Daoy (cell line): ENCODE results near the gene SCG3. TPM values are rescaled to one million over a fixed set of nuclear protein-coding genes. Genes with fewer than 3 reads are reported as not detected.
A peak's percentile ranks its signal among the peaks of the same experiment; 100 is the strongest.
"Not testable (repeated sequence)": the region's sequence is repeated elsewhere in the genome, so short reads cannot be mapped to it uniquely, and the experiment has no call there.

ENCODE experiments used
- DNase-seq: peaks from one replicate; pipeline ENCODE4 v3.0.0-alpha.2; 2015; ENCODE audit warnings: low read depth
- total RNA-seq: library from RNA; depleted of rRNA; stranded (reverse); fragments of >200 nt; shearing (Covaris generic); gene quantifications from 2 replicates; pipeline ENCODE4 v1.2.3, GENCODE V29; 2014; rRNA removed

SCG3 gene
- 0.86 and 2.4 TPM in 2 replicates for total RNA-seq

DNA sequence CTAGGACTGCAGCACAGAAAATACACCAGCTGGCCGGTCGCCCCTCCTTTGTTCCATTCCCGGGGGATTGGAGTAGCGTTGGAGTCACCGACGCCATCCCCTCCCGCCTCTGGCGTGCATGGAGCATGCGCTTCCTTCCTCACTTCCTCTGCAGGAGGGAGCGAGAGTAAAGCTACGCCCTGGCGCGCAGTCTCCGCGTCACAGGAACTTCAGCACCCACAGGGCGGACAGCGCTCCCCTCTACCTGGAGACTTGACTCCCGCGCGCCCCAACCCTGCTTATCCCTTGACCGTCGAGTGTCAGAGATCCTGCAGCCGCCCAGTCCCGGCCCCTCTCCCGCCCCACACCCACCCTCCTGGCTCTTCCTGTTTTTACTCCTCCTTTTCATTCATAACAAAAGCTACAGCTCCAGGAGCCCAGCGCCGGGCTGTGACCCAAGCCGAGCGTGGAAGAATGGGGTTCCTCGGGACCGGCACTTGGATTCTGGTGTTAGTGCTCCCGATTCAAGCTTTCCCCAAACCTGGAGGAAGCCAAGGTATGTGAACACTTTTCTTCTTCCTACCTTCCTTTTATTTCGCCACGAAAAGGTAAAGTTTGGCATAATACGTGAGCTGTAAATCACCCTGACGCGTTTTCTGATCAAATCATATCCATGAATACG lies at the start of gene SCG3:
Gene SCG3 (plus strand): TSS at position 201 of the 661 bp plus-strand sequence. CDS start 253 bp downstream, at position 454.
- peak; percentile 96 for DNase-seq

DNA sequence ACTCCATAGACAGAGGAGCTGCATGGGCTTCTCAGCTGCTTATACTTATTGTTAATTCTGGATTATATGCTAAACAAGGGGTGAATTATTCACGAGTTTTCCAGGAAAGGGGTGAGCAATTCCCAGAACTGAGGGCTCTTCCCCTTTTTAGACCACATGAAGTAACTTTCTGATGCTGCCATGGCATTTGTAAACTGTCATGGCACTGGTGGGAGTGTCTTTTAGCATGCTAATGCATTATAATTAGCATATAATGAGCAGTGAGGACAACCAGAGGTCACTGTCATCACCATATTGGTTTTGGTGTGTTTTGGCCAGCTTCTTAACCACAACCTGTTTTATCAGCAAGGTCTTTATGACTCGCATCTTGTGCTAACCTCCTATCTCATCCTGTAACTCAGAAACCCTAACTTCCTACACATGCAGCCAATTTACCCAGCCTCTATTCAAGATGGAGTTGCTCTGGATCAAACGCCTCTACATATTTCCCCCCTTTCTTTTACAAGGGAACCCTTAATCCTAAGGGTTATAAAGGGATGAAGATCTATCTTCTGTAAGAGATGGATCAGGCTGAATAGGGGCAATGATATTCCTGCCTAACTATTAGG lies 46.6 kb upstream of the SCG3 start:
- DNase-seq, result peak; percentile 32

DNA sequence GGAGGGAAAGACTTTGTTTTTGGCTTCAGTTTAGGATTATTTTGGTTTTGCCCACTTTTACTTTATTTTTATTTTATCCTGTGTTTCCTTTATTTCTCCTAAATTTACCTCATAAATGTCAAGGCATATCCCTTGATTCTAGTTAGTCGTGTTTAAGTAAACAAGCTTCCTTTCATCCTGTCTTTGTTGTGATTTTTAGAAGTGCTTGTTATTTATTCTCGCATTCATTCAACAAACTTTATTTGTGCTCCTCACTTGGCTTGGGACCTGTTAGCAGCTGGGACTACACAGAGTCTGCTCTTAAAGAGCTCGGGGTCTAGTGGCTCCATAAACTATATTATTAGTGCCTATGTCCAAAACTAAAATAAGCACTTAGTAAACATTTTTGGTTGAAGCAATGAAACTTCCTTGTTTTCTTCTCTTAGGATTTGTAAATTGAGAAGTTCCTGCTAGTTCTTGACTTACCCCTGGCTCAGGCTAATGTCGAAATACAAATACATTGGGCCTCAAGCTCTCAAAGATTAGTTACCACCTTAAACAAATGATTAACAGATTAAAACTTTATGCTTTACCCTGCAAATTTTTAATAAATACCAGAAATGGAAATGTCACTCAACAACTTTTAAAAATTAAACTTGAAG lies 39.7 kb upstream of the SCG3 start:
- DNase-seq, result no peak

DNA sequence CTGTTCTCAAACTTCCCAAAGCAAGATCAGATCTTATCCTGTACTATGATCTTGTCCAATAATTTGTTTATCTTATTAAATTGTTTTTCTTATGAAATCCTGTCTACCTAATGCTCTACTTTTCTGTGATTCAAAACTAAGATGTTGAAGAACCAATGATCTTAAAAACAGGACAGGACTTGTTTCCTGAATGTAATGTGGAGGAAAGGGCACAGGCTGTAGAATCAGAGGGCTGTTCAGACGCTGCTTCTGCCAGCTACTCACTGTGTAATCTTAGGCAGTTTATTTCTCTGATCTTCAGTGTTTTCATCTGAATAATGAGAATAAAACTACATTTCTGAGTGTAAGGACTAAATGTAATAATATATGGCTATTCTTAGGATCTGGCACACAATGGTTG lies 38.6 kb upstream of the SCG3 start:
- DNase-seq, result no peak

DNA sequence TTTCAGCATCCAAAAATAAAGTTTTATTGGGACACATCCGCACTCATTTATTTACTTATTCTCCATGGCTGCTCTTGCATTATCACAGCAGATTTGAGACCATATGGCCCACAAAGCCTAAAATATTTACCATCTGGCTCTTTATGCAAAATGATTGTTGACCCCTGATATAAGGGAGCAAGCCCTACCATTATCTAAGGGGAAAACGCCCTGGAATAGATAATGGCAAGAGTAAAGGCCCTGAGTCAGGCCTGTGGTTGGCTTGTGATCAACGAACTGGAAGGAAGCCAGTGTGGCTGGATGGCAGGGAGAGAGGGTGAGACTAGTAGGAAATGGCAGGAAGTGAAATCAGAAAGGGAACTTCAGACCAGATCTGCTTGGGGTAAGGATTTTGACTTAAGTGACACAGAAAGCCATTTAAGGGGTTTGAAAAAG lies 34.2 kb upstream of the SCG3 start:
- DNase-seq, result peak; percentile 98

DNA sequence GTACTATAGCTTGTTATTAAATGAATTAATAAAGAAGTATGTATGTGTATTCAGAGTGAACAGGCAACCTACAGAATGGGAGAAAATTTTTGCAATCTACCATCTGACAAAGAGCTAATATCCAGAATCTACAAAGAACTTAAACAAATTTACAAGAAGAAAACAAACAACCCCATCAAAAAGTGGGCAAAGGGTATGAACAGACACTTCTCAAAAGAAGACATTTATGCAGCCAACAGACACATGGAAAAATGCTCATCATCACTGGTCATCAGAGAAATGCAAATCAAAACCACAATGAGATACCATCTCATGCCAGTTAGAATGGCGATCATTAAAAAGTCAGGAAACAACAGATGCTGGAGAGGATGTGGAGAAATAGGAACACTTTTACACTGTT lies 33.2 kb upstream of the SCG3 start:
- DNase-seq, result not testable (repeated sequence)

DNA sequence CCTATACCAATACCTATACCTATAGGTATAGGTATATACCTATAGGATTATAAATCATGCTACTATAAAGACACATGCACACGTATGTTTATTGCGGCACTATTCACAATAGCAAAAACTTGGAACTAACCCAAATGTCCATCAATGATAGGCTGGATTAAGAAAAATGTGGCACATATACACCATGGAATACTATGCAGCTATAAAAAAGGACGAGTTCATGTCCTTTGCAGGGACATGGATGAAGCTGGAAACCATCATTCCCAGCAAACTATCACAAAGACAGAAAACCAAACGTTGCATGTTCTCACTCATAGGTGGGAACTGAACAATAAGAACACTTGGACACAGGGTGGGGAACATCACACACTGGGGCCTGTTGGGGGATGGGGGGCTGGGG lies 32.7 kb upstream of the SCG3 start:
- not testable (repeated sequence) for DNase-seq

DNA sequence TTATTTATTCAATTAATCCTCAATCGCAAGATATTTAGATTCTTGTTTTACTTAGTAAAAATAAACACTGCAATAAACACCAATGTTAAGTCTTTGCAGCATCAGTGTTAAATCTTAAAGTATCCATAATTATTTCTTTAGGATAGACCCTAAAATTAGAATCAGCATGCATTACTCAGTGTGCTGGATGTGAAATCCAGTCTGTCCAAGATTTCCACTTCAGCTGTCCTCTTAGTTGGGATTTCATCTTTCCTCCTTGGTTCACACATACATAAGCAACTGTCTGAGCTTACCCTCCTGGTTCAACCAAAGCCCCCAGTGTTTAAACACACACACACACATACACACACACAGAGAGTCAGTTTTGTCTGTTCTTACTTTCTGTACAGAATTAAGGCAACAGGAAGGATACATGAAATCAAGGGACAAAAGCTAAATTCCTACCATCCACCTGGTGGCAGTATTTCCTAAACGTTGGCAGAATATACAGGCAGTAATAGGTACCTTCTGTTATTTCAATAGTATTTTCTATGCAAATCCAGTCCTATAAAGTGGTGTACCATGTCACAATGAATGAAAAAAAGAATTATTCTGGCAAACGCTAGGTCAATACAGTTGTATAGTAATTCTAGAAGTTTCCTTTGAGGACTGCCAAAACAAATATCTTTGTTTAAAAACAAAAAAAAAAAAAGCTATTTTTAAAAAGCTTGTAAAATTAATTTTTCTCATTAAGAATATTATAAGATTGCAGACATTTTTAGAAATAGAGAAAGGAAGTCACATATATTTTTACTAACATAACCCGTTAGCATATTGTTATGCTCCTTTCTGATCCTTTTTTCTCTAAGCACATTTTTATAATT lies 31.4 kb upstream of the SCG3 start:
- peak; percentile 85 for DNase-seq

DNA sequence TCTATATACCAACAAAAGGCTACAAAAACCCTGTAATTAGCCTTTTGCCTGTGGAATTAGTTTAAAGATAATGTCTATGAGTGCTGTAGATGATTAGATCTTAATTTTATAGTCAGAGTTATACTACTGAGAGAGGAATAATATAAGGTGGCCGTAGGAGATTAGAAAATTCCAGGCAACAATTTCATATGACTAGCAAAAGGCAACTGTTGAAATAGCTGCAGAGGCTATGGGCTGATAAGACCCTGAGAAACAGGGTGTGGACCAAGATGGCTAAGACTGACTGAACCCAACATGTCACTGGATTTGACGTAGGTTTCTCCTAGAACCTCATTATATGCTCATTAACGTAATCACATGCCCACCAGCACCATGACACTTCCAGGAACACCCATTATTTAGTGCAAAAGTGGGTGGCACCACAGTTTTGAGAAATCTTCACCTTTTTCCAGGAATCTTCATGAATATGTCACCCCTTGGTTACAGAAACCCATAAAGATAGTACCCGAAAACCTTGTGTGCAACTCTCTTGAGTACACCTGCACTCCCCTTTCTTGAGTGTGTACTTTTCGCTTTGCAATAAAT lies 29.1 kb upstream of the SCG3 start:
- DNase-seq, result no peak

DNA sequence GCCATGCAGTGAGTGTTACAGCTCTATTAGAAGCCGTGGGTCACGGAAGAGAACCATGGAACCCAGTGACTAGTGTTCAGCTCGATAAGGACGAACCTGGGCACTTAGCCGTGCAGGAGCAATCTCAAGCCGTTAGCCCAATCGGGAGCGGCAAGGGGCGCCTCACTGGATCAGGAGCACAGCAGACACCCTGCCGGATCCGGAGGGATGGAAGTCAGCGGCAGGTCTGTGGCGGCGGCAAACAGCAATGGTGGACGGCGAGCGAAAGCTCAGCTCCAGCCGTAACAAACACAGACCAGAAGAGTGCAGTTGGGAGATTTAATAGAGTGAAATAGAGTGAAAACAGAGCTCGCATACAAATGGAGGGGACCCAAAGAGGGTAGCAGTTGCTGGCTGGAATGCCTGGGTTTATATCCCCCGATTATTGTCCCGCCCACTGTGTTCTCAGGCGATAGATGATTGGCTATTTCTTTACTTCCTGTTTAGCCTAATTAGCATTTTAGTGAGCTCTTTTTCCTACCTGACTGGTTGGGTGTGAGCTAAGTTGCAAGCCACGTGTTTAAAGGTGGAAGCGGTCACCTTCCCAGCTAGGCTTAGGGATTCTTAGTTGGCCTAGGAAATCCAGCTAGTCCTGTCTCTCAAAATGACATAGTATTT lies 25.8 kb upstream of the SCG3 start:
- not testable (repeated sequence) for DNase-seq

DNA sequence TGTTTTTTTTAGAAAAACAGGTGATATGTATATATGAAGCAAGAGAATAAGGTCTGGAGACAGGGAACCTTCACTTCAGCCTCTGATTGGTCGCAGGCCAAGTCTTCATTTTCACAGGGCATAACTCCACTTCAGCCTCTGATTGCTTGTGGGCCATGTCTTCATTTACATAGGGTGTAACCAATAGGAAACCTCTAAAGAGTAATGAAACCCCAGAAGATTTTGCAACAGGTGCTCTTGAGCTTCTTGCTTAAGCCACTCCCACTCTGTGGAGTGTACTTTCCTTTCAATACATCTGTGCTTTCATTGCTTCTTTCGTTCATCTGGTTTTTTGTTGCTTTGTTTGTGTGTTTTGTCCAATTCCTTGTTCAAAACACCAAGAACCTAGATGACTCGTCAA lies 22.6 kb upstream of the SCG3 start:
- DNase-seq, result no peak

DNA sequence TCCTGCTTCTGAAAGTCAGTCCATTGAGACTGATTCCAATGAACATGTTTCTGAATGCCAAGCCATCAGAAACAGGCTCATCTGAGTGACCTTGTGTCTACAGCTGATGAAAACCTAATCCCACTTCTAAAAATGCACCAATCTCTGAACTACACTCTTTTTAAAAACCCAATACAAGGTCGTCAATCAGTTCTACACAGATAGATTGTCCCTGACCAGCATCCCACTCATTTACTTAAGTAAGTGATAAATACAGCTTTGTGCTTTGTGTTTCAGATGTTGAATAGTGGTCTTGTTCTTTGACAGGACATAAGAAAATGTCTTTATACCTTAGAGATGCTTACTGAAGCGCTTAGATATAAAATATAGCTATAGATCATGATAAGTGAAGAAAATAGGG lies 20.2 kb upstream of the SCG3 start:
- no peak for DNase-seq

DNA sequence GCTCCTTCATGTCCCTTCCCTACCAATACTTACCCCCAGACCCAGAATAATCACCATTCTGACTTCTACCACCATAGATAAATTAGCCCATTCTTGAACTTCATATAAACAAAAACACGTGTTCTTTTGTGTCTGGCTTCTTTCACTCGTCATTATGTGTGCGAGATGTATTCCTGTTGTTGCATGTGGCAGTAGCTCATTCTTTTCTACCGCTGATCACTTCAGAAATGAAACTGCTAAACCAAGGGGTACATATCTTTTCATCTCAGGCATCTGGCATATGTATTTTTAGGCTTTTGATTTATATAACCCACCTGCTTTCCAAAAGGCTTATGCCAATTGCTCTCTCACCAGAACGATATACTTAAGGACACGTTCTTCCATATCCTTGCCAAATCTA lies 13.8 kb upstream of the SCG3 start:
- DNase-seq, result no peak

DNA sequence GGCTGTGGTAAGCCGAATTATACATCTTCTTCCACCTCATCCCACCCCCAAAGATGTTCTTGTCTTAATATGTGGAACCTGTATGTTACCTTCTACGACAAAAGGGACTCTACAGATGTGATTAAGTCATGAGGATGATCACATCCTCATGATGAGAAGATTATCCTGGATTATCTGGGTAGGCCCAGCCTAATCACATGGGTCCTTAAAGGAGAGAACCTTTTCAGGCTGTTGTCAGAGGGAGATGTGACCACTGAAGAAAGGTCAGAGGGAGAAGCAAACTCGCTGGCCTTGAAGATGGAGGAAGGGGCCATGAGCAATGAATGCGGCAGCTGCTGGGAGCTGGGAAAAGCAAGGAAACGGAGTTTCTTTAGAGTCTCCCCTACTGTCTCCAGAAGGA lies 12.9 kb upstream of the SCG3 start:
- DNase-seq, result no peak

DNA sequence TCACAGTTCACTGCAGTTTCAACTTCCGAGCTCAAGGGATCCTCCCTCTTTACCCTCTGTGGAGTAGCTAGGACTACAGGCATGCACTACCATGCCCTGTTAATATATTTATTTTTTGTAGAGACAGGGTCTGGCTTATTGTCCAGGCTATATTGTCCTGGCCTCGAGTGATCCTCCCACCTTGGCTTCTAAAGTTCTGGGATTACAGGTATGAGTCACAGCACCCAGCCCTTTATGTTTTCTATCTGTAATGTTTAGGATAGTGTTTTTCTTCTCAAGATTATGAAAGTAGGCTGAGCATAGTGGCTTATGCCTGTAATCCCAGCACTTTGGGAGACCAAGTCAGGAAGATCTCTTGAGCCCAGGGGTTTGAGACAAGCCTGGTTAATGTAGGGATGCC lies 11.9 kb upstream of the SCG3 start:
- DNase-seq, result no peak

DNA sequence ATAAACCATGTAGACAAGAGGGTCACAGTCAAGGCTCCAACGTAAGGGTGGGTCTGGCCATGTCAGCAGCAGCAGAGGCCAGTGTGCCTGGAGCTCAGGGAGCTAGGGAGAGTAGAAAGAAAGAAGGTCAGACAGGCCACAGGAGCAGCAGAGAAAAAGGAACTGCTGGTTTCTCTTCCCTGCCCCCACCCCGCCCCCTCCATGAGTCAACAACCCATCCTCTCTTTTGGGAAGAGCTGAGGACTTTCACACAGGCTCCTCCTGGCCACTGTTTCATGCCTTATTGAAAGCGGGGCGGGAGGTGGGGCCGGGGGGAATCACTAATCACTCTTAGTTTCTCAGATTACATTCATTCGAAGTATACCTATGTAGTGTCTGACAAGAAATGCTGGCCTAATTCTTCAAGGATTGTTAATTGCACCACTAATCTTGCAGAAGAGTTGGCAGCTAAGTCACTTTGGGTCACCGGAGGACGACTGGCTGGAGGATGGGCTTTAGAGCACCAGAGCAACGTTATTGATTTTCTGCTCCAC lies 9.1 kb upstream of the SCG3 start:
- no peak for DNase-seq

DNA sequence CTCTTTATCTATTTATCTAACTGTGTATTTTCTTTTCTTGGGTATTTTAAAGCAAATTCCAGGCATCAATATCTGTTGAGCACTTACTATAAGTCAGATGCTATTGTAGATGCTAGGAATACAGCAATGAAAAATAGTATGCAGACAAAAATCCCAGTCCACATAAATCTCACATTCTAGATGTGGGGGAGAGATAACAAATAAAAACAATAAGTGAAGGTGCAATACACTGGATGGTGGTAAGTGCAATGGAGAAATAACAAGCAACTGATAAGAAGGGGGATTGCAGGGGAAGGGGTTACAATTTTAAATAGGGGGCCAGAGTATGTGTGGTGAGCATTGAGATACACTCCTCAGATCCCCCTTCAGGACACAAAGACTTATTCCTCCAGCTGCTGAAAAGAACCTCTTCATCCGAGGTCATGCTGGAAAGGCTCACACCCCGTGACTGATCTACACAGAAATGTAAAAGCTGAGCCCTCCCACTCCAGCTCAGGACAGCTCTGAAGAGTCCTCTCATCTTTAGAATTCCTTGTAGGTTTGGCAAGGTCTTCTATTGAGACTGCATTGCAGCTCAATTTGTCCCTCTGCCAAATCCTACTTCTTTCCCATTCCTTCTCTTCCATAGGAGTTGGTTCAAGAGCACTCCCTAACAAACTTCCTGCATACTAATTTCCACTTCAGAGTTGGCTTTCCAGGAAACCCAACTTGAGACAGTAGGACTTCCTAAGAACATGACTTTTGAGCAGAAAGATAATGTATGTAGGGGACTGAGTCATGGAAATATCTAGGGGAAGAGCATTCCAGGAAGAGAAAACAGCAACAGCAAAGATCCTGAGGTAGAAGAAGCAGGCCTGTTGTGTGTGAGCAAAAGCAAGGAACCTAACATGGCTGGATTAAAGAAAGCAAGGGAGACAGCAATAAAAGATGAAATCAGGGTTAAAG lies 8.1 kb upstream of the SCG3 start:
- DNase-seq, result no peak

DNA sequence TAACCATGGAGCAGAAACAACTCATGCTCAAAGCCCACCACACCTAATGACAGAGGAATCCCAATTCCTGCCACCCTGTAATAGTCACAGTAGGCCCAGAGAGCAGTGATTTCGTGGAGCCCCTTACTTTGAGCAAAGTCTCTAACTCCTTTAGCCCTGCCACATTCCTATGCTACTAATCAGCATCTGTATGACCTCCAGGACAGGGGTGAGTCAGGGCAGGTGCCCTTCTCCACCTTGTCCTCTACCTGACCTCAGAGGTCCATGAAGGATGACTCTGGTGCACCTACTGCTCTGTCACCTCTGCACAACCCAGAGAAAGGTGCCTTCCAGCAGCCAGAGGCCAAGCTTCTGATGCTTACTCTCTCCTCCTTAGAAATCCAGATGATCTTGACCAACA lies 6.1 kb upstream of the SCG3 start:
- DNase-seq, result no peak

DNA sequence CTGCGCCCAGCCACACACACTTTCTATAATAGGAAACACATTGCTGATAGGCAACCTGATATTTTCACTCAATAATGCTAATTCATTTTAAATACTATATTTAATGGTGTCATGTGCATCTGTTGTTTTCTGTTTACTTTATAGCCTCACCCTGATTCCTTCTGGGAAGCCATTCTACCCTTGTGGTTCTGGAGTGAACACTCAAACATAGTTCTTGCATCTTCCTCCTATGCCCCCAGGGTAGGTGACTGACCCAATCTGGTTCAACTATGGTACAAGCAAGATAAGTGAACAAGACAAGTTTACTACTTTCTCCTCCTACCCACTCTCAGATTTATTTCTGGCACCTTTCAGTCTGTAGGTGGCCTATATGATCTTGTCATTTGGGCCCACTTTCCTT lies 4.3 kb upstream of the SCG3 start:
- no peak for DNase-seq

DNA sequence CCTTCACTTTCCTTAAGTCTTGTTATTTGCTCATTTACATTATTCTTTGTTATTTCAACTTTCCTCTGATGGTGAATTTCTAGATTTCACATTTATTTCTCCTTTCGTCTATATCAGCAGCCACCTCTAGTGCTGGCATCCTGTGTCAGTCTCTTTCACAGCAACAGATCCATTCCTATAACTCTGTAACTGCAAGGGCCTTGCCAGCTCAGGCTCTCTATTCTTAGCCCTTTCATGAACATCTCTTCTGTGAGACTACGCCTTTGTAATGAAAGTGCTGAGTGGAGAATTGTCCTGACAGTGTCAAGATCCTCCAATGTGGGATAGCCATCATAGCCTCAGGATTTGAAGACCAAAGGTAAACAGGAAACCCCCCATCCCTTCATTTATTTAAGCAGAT lies 3.9 kb upstream of the SCG3 start:
- DNase-seq, result no peak
